CD4-positive, alpha-beta T cell (primary cell): Measurements from ENCODE around the gene GTSF1L. TPM values are rescaled to one million over a fixed set of nuclear protein-coding genes. Genes with fewer than 3 reads are reported as not detected.

Source experiments
- ATAC-seq: fragments of 200-7000 bp; cut with Tn5 transposase; one replicate; pipeline ENCODE4 v1.10.0; 2022; ENCODE audit warnings: mild to moderate bottlenecking; ENCODE audit not compliant: poor library complexity
- CTCF ChIA-PET: fragments of 350-600 bp; sonication (Branson Sonifier 250); formaldehyde crosslinking; loops from one replicate; lab custom pipeline; 2021; ENCODE audit warnings: antibody characterized with exemption, inconsistent platforms; lab: Charles Lee
- POLR2A ChIA-PET: fragments of 350-600 bp; sonication (Branson Sonifier 250); formaldehyde crosslinking; loops from one replicate; lab custom pipeline; 2021; ENCODE audit warnings: antibody characterized with exemption, inconsistent platforms; lab: Charles Lee
- DNase-seq, 14 experiments: peaks; one replicate each; pipeline ENCODE4 v3.0.0-alpha.2; 2013 to 2020; ENCODE audit warnings: mixed read lengths in 2 of 14
- H3K27ac ChIP-seq, 2 donors: one replicate each; pipeline versions ENCODE4 v1.5.1 to v1.7.0; 2013; ENCODE audit warnings: low read length in 2 of 2, low read depth in 1 of 2, mild to moderate bottlenecking in 1 of 2
- H3K27me3 ChIP-seq, 2 experiments: 1 replicate in 1 of 2; 2 replicates in 1 of 2; pipeline versions ENCODE4 v1.6.1 to v1.7.0; 2013; ENCODE audit warnings: low read length in 2 of 2, control low read depth in 1 of 2, mild to moderate bottlenecking in 1 of 2, moderate library complexity in 1 of 2; ENCODE audit not compliant: insufficient read depth in 2 of 2, control insufficient read depth in 1 of 2
- H3K36me3 ChIP-seq: one replicate; pipeline ENCODE4 v1.6.1; 2013; ENCODE audit warnings: low read length, control low read depth; ENCODE audit not compliant: insufficient read depth
- H3K4me1 ChIP-seq: one replicate; pipeline ENCODE4 v1.6.1; 2013; ENCODE audit warnings: low read length, control low read depth; ENCODE audit not compliant: insufficient read depth
- H3K4me3 ChIP-seq: one replicate; pipeline ENCODE4 v1.5.1; 2013; ENCODE audit warnings: mild to moderate bottlenecking, low read length, moderate library complexity
- H3K9me3 ChIP-seq, 2 experiments: 1 replicate in 1 of 2; 2 replicates in 1 of 2; pipeline versions ENCODE4 v1.6.1 to v1.7.0; 2013; ENCODE audit warnings: low read length in 2 of 2, mild to moderate bottlenecking in 2 of 2, control low read depth in 1 of 2, moderate library complexity in 1 of 2; ENCODE audit not compliant: control insufficient read depth in 1 of 2, insufficient read depth in 1 of 2
- H3K27ac Mint-ChIP-seq: one replicate; pipeline ENCODE4 v1.8.0; 2020; ENCODE audit warnings: mixed read lengths
- H3K27me3 Mint-ChIP-seq: one replicate; pipeline ENCODE4 v1.8.0; 2021; ENCODE audit warnings: mixed read lengths
- H3K36me3 Mint-ChIP-seq: one replicate; pipeline ENCODE4 v1.8.0; 2021; ENCODE audit warnings: low read depth, mixed read lengths
- H3K4me1 Mint-ChIP-seq: one replicate; pipeline ENCODE4 v1.8.0; 2021; ENCODE audit warnings: low read depth, mixed read lengths
- H3K4me3 Mint-ChIP-seq: one replicate; pipeline ENCODE4 v1.8.0; 2020; ENCODE audit warnings: mild to moderate bottlenecking, mixed read lengths
- H3K9me3 Mint-ChIP-seq: one replicate; pipeline ENCODE4 v1.8.0; 2020; ENCODE audit warnings: mixed read lengths
- intact Hi-C, 2 experiments: fragments of 100-400 bp; cut with DNase I in 1 of 2; cut with micrococcal nuclease in 1 of 2; formaldehyde crosslinking; loops; one replicate each; pipeline versions ENCODE4 v1.15.1 to v1.9.0; 2023 to 2025; cut with DNase I, micrococcal nuclease
- total RNA-seq, 174 experiments: library from RNA in 2 of 174; stranded (reverse) in 2 of 174; gene quantifications; one replicate each; pipeline ENCODE4 v1.2.3 and lab custom pipeline; 2021 to 2026
- TF ChIP-seq, protein P1 (sequence below): fragments of 200-600 bp; IDR thresholded peaks from one replicate; pipeline ENCODE4 v1.8.0; 2022; ENCODE audit warnings: antibody characterized with exemption, mild to moderate bottlenecking

GTSF1L gene
- total RNA-seq, 2 experiments from 2014 or later, result not detected

- no peaks in the 10 kb centered on the region for H3K36me3 ChIP-seq
- no peak overlapping the region for H3K27ac Mint-ChIP-seq
- no peaks in the 10 kb centered on the region for H3K9me3 ChIP-seq
- no peaks in the 10 kb centered on the region for H3K36me3 Mint-ChIP-seq
- ATAC-seq (no peak), DNase-seq (peak; percentile 11 to 68 (median 34))
- no peak overlapping the region for H3K4me3 ChIP-seq
- ChIA-PET CTCF (interaction anchor here (0.7 to 2.4 kb wide), 2 partner anchors 154 to 243 kb away, joined by 3 to 12 read pairs; no protein-coding TSS in a partner anchor), POLR2A (interaction anchor here (0.6 to 1.0 kb wide), 2 partner anchors 8 to 235 kb away, joined by 3 to 4 read pairs; no protein-coding TSS in a partner anchor)
- H3K27me3 ChIP-seq, result no peaks in the 10 kb centered on the region
- no peaks in the 10 kb centered on the region for H3K9me3 Mint-ChIP-seq
- H3K4me1 Mint-ChIP-seq, result no peaks in the 10 kb centered on the region
- TF ChIP-seq, protein P1, sequence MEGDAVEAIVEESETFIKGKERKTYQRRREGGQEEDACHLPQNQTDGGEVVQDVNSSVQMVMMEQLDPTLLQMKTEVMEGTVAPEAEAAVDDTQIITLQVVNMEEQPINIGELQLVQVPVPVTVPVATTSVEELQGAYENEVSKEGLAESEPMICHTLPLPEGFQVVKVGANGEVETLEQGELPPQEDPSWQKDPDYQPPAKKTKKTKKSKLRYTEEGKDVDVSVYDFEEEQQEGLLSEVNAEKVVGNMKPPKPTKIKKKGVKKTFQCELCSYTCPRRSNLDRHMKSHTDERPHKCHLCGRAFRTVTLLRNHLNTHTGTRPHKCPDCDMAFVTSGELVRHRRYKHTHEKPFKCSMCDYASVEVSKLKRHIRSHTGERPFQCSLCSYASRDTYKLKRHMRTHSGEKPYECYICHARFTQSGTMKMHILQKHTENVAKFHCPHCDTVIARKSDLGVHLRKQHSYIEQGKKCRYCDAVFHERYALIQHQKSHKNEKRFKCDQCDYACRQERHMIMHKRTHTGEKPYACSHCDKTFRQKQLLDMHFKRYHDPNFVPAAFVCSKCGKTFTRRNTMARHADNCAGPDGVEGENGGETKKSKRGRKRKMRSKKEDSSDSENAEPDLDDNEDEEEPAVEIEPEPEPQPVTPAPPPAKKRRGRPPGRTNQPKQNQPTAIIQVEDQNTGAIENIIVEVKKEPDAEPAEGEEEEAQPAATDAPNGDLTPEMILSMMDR, result peak; percentile 52
- no peak overlapping the region for H3K27ac ChIP-seq
- no peaks in the 10 kb centered on the region for H3K4me1 ChIP-seq
- no peaks in the 10 kb centered on the region for H3K27me3 Mint-ChIP-seq
- intact Hi-C loops, result loop anchor here in 1 of 2 experiments (1.0 to 2.0 kb wide), 2 partner anchors 154 to 243 kb away; no protein-coding TSS in a partner anchor
- no peak overlapping the region for H3K4me3 Mint-ChIP-seq
These were observed 34.8 kb downstream of the GTSF1L start for GRCh38 chr20:43691928-43692524.

DNA sequence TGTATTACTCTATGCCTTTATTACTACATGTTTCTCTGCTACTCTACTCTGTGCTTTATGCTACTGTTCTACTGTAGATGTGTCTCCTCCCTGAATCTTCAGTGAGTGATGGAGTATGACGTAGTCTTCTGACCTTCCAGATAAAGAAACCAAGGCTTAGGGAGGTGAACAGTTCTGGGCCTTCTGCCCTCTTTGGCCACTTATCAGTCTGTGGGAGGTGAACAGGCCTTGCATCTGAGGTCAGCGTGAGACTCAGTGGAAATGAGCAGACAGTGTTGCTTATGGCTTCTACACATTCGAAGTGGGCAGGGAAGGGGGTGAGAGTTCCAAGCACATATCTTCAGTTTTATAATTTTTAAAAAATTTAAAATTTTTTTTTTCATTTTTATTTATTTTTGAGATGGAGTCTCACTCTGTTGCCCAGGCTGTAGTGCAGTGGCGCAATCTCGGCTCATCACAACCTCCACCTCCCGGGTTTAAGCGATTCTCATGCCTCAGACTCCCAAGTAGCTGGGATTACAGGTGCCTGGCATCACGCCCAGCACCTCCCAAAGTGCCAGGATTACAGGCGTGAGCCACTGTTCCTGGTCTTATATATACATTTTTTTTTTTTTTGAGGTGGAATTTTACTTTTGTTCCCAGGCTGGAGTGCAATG lies 35.7 kb downstream of the GTSF1L start:
- POLR2A ChIA-PET, result no interaction called here
- H3K27ac ChIP-seq, result no peak overlapping the region
- Mint-ChIP-seq H3K4me1 (no peaks in the 10 kb centered on the region), H3K9me3 (no peaks in the 10 kb centered on the region), H3K4me3 (no peak overlapping the region), H3K27ac (no peak overlapping the region), H3K36me3 (no peaks in the 10 kb centered on the region), H3K27me3 (no peaks in the 10 kb centered on the region)
- H3K4me1 ChIP-seq, result no peaks in the 10 kb centered on the region
- no peaks in the 10 kb centered on the region for H3K9me3 ChIP-seq
- H3K4me3 ChIP-seq, result no peak overlapping the region
- H3K27me3 ChIP-seq, result no peaks in the 10 kb centered on the region
- CTCF ChIA-PET, result interaction anchor here (2.4 kb wide), 1 partner anchor 153 kb away, joined by 12 read pairs; no protein-coding TSS in a partner anchor
- intact Hi-C loops, result loop anchor here in 1 of 2 experiments (2.0 kb wide), 1 partner anchor 242 kb away; no protein-coding TSS in a partner anchor
- ATAC-seq, result no peak
- TF ChIP-seq, protein P1, result no peak
- DNase-seq, result no peak
- H3K36me3 ChIP-seq, result no peaks in the 10 kb centered on the region

GRCh38 chr20:43689165-43689564 lies 37.6 kb downstream of the GTSF1L start:
- Histone ChIP-seq H3K27me3 (no peaks in the 10 kb centered on the region), H3K4me3 (no peak overlapping the region), H3K9me3 (no peaks in the 10 kb centered on the region), H3K27ac (no peak overlapping the region), H3K4me1 (no peaks in the 10 kb centered on the region), H3K36me3 (no peaks in the 10 kb centered on the region)
- ATAC-seq, result no peak
- no peaks in the 10 kb centered on the region for H3K4me1 Mint-ChIP-seq
- H3K4me3 Mint-ChIP-seq, result no peak overlapping the region
- POLR2A ChIA-PET, result no interaction called here
- TF ChIP-seq, protein P1, result no peak
- no peaks in the 10 kb centered on the region for H3K36me3 Mint-ChIP-seq
- H3K27ac Mint-ChIP-seq, result no peak overlapping the region
- no peak for DNase-seq
- intact Hi-C loops, result no loop called here
- H3K9me3 Mint-ChIP-seq, result no peaks in the 10 kb centered on the region
- H3K27me3 Mint-ChIP-seq, result no peaks in the 10 kb centered on the region
- CTCF ChIA-PET, result interaction anchor here (0.6 kb wide), 1 partner anchor 845 kb away, joined by 3 read pairs; no protein-coding TSS in a partner anchor
